NCI-H345 treated with DMSO at 0.1 percent for 48 hours (cell line): ENCODE results near the gene DNAJB1.
A peak's percentile ranks its signal among the peaks of the same experiment; 100 is the strongest.
"Not testable (repeated sequence)": the region's sequence is repeated elsewhere in the genome, so short reads cannot be mapped to it uniquely, and the experiment has no call there.

ENCODE experiments used
- DNase-seq: peaks from one replicate; lab custom pipeline; 2025; ENCODE audit not compliant: unreplicated experiment; lab: John Stamatoyannopoulos, UW

DNAJB1 gene

GRCh38 chr19:14553042-14553938 is 35.1 kb upstream of the DNAJB1 start:
- no peak for DNase-seq

GRCh38 chr19:14552006-14552360 is 33.8 kb upstream of the DNAJB1 start:
- DNase-seq: not testable (repeated sequence)

GRCh38 chr19:14551134-14552005 is 33.2 kb upstream of the DNAJB1 start:
- DNase-seq: not testable (repeated sequence)

- DNase-seq: no peak
Observed at GRCh38 chr19:14550201-14550754, 32.1 kb upstream of the DNAJB1 start.

- DNase-seq: no peak
Observed at GRCh38 chr19:14545716-14546082, 27.5 kb upstream of the DNAJB1 start.

- DNase-seq: peak; percentile 89
Observed at GRCh38 chr19:14544977-14545715, 26.9 kb upstream of the DNAJB1 start.

GRCh38 chr19:14544047-14544446 is 25.9 kb upstream of the DNAJB1 start:
- DNase-seq: no peak

- no peak for DNase-seq
Observed at GRCh38 chr19:14542711-14543328, 24.6 kb upstream of the DNAJB1 start.

GRCh38 chr19:14541979-14542378 is 23.8 kb upstream of the DNAJB1 start:
- DNase-seq: not testable (repeated sequence)

- DNase-seq: no peak
Observed at GRCh38 chr19:14540741-14541525, 22.7 kb upstream of the DNAJB1 start.

GRCh38 chr19:14536926-14537692 is 18.9 kb upstream of the DNAJB1 start:
- DNase-seq: no peak

- no peak for DNase-seq
Observed at GRCh38 chr19:14533450-14533849, 15.3 kb upstream of the DNAJB1 start.

- DNase-seq: no peak
Observed at GRCh38 chr19:14530506-14530905, 12.3 kb upstream of the DNAJB1 start.

- DNase-seq: no peak
Observed at GRCh38 chr19:14530005-14530348, 11.8 kb upstream of the DNAJB1 start.

GRCh38 chr19:14529254-14530004 is 11.2 kb upstream of the DNAJB1 start, which contains the start of gene TECR:
Gene TECR (plus strand): TSS chr19:14529594. CDS start chr19:14529697, 103 bp downstream.
- peak; percentile 95 for DNase-seq

GRCh38 chr19:14528419-14529253 is 10.4 kb upstream of the DNAJB1 start:
- no peak for DNase-seq

GRCh38 chr19:14526423-14526822 is 8.2 kb upstream of the DNAJB1 start:
- no peak for DNase-seq
